Dendritic cell treated with granulocyte-macrophage colony-stimulating factor and Interleukin-4, amounts not matched to agents 40 ng/mL and 50 ng/mL, for 4 days (primary cell): Measurements from ENCODE around the gene IRF1.
A peak's percentile ranks its signal among the peaks of the same experiment; 100 is the strongest.

Source experiments
- H3K27ac Mint-ChIP-seq: one replicate; pipeline ENCODE4 v1.8.0; 2022; ENCODE audit warnings: mild to moderate bottlenecking, mixed read lengths
- H3K27me3 Mint-ChIP-seq: one replicate; pipeline ENCODE4 v1.8.0; 2022; ENCODE audit warnings: mild to moderate bottlenecking, mixed read lengths
- H3K36me3 Mint-ChIP-seq: one replicate; pipeline ENCODE4 v1.8.0; 2022; ENCODE audit warnings: low read depth, mixed read lengths
- H3K4me1 Mint-ChIP-seq: one replicate; pipeline ENCODE4 v1.8.0; 2022; ENCODE audit warnings: low read depth, mixed read lengths
- H3K4me3 Mint-ChIP-seq: one replicate; pipeline ENCODE4 v1.8.0; 2022; ENCODE audit warnings: mild to moderate bottlenecking, moderate library complexity, mixed read lengths
- H3K9me3 Mint-ChIP-seq: one replicate; pipeline ENCODE4 v1.8.0; 2022; ENCODE audit warnings: mixed read lengths
- intact Hi-C: fragments of 100-400 bp; cut with micrococcal nuclease; formaldehyde crosslinking; loops from one replicate; pipeline ENCODE4 v1.15.0; 2022

IRF1 gene

DNA sequence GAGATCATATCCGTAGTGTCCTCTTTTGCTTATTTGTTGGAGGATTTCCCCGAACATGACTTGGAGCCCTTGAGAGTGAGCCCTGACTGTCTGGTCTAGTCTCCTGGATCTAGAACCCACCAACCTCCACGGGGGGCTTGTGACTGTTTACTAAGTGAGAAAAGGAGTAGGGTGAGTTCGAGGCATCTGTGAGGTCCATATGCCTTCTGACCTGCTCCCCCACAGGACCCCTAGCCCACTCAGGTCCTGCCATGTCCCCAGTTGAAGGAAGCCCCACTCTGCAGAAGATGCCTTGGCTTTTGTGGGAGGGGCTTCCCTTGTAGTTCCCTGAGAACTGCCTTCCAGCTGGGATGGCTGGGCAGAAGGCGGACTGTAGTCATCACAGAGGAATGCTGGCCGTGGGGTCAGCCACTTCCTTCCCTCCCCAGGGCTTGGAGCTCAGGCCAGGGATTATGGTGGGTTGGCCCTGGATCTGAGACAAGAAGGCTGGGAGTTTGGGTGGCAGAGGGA lies 7.0 kb upstream of the IRF1 start:
- Mint-ChIP-seq H3K9me3 (no peaks in the 10 kb centered on the region), H3K36me3 (no peaks in the 10 kb centered on the region), H3K4me3 (peak overlapping the region; percentile 83), H3K4me1 (peaks cover 65% of the 10 kb centered on the region), H3K27me3 (no peaks in the 10 kb centered on the region), H3K27ac (peak overlapping the region; percentile 94)
- intact Hi-C loops, result loop anchor here (2.0 to 5.0 kb wide), 2 partner anchors 35 to 87 kb away; no protein-coding TSS in a partner anchor

DNA sequence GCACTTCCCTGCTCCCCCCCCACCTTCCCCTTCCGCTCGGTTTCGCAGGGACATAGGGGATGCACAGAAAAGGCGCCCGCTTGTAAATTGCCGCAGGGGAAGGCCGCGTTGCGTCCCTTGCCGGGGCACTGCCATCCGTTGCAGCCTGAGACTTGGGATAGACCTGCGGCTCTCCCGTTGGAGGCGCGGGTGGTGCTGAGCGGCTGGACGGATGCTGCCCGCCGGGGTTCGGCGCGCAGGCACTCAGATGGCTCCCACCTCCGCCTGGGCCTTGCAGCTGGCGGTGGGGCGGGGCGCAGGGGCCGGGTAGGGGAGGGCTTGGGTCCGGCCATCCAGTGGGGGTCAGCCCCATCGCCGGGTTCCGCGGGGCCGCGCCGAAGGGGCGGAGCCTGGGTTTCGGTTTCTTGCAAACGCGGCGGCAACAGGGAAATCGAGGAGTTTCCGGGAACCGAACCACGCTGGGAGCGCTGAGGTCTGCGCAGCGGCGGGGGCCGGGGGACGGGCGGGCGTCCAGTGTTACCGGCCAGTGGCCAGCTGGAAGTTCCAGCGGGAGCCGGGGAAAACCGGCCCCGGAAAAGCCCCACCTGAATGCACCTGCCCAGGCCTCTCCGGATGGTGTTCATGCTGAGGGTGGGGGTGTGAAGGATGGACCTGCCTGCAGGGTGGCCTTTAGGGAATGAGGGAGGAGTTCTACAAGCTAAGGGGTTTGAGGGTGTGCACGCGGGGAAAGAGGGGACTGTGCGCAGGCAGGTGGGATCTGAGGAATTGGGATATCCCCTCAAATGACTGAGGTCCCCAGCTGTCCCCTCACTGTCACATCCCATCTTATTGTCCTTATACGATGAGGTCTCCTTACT lies 6.3 kb upstream of the IRF1 start:
- peak overlapping the region; percentile 83 for H3K4me3 Mint-ChIP-seq
- peaks cover 71% of the 10 kb centered on the region for H3K4me1 Mint-ChIP-seq

DNA sequence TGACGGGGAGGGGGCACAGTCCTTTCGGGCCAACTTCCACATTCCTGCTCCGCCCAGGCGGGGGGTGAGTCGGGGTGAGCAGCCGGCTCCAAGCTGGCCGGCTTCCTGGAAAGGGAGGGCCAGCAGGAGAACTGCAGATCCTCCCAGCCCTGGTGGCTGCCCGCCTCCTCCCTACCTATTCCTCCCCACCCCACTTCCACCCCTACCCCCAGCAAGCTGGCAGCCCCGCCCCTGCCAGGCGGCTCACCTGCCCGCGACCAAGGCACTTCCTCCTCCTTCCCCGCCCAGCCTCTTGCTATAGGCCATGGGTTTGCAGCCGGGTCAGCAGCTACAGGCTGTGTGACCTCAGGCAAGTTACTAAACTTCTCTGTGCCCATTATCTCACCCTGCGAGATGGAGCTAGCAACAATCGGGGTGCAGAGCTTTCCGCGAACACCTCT lies 5.6 kb upstream of the IRF1 start:
- Mint-ChIP-seq H3K4me3 (peak overlapping the region; percentile 83), H3K27ac (peak overlapping the region; percentile 94), H3K4me1 (peaks cover 72% of the 10 kb centered on the region), H3K27me3 (no peaks in the 10 kb centered on the region), H3K36me3 (no peaks in the 10 kb centered on the region), H3K9me3 (no peaks in the 10 kb centered on the region)
- intact Hi-C loops, result loop anchor here (1.0 to 5.0 kb wide), 3 partner anchors 34 to 85 kb away; no protein-coding TSS in a partner anchor

More for the DNA sequence above, 6.3 kb upstream of the IRF1 start:
- intact Hi-C loops, result loop anchor here (1.0 to 5.0 kb wide), 3 partner anchors 35 to 86 kb away; no protein-coding TSS in a partner anchor
- H3K27ac Mint-ChIP-seq, result peak overlapping the region; percentile 94
- H3K36me3 Mint-ChIP-seq, result no peaks in the 10 kb centered on the region
- H3K9me3 Mint-ChIP-seq, result no peaks in the 10 kb centered on the region
- H3K27me3 Mint-ChIP-seq, result no peaks in the 10 kb centered on the region

DNA sequence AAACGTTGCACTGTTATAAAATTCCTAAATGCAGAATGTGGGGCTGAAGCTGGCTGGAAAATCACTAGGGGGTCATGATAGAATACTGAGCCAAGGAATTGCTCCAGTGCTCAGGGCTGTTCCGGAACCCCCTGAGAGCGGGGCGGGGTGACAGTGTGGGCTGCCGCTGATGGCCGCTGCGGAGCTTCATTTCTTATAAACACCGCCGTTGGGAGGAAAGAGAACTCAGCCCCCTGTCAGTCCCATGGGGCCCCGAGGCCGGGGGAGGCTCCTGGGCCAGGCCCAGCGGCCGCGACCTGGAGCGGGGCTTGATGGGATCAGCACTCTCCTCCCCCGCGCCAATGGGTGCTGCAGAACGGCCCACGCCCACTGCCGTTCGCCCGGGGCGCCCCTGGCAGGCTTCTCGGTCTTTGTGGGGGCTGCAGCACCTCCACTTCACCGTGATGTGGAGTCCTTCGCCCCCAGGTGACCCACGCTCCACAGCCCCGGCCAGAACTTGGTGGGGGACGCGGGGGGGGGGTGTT lies 5.2 kb upstream of the IRF1 start:
- Mint-ChIP-seq H3K4me3 (peak overlapping the region; percentile 83), H3K27me3 (no peaks in the 10 kb centered on the region), H3K4me1 (peaks cover 70% of the 10 kb centered on the region), H3K27ac (peak overlapping the region; percentile 94), H3K9me3 (no peaks in the 10 kb centered on the region), H3K36me3 (no peaks in the 10 kb centered on the region)
- intact Hi-C loops, result loop anchor here (1.0 to 5.0 kb wide), 3 partner anchors 33 to 85 kb away; no protein-coding TSS in a partner anchor

DNA sequence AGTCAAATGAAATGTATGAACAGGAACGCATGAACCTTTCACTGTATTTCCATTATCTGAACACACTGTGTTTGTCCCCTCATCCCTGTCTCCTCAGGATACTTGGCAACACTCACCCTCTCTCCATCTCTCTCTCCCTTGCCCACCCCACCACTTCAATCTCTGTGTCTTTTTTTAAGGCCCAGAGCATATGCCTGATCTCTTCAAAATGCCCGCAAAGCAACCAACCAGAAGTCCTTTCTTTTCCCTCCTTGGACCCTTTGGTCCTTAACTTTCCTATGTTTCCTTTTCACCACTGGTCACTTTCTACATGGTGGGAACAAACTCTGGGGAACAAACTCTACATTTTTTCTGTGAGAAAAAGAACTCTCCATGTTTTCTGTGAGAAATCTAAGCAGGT lies 3.2 kb upstream of the IRF1 start:
- peaks cover 17% of the 10 kb centered on the region for H3K36me3 Mint-ChIP-seq
- H3K4me1 Mint-ChIP-seq, result peaks cover 71% of the 10 kb centered on the region
- H3K9me3 Mint-ChIP-seq, result no peaks in the 10 kb centered on the region
- no peaks in the 10 kb centered on the region for H3K27me3 Mint-ChIP-seq
- H3K27ac Mint-ChIP-seq, result peak overlapping the region; percentile 94
- no peak overlapping the region for H3K4me3 Mint-ChIP-seq
- intact Hi-C loops, result no loop called here

- intact Hi-C loops, result no loop called here
- no peak overlapping the region for H3K4me3 Mint-ChIP-seq
Observed at GRCh38 chr5:132493241-132493640, 2.7 kb upstream of the IRF1 start.

DNA sequence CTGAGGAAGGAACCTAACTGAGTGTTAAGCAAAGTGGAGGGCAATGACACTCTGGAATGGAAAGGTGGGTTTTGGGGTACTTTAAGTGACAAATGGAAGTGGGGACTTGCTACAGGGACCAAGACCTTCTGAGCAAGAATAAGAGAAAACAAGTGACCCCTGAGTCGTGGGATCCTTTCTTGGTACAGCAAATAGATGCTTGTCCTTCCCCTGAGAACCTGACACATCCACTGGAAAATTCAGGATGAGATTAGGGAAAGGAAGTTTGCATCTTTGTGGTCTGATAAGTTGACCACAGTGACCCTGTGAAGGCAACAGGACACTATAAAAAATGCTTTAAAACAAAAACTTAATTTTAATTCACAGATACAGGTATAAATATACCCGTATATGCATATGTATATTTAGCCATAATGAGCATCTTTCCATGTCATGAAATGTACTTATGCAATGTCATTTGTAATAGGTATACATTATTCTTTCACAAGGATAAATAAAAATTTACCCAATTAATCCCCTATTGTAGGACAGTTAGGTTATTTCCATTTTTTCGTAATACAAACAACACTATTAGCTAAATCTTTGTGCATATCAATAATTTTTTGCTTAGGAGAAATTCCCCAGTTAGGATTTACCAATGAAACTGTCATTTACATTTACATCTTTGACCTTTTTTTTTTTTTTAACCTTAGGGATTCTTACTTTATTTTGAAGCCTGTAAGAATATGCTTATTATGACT lies 2.0 kb upstream of the IRF1 start:
- H3K27ac Mint-ChIP-seq, result peak overlapping the region; percentile 97
- intact Hi-C loops, result no loop called here
- peaks cover 30% of the 10 kb centered on the region for H3K36me3 Mint-ChIP-seq
- no peak overlapping the region for H3K4me3 Mint-ChIP-seq
- peaks cover 73% of the 10 kb centered on the region for H3K4me1 Mint-ChIP-seq
- H3K27me3 Mint-ChIP-seq, result no peaks in the 10 kb centered on the region
- H3K9me3 Mint-ChIP-seq, result no peaks in the 10 kb centered on the region

More at GRCh38 chr5:132493241-132493640, 2.7 kb upstream of the IRF1 start:
- H3K27me3 Mint-ChIP-seq, result no peaks in the 10 kb centered on the region
- H3K9me3 Mint-ChIP-seq, result no peaks in the 10 kb centered on the region
- peak overlapping the region; percentile 94 for H3K27ac Mint-ChIP-seq
- H3K4me1 Mint-ChIP-seq, result peaks cover 70% of the 10 kb centered on the region
- H3K36me3 Mint-ChIP-seq, result peaks cover 23% of the 10 kb centered on the region

GRCh38 chr5:132491368-132492364 lies 1.1 kb upstream of the IRF1 start:
- Mint-ChIP-seq H3K4me1 (peaks cover 74% of the 10 kb centered on the region), H3K27ac (peak overlapping the region; percentile 97), H3K9me3 (no peaks in the 10 kb centered on the region), H3K4me3 (peak overlapping the region; percentile 83), H3K27me3 (no peaks in the 10 kb centered on the region), H3K36me3 (peaks cover 39% of the 10 kb centered on the region)
- intact Hi-C loops, result no loop called here

DNA sequence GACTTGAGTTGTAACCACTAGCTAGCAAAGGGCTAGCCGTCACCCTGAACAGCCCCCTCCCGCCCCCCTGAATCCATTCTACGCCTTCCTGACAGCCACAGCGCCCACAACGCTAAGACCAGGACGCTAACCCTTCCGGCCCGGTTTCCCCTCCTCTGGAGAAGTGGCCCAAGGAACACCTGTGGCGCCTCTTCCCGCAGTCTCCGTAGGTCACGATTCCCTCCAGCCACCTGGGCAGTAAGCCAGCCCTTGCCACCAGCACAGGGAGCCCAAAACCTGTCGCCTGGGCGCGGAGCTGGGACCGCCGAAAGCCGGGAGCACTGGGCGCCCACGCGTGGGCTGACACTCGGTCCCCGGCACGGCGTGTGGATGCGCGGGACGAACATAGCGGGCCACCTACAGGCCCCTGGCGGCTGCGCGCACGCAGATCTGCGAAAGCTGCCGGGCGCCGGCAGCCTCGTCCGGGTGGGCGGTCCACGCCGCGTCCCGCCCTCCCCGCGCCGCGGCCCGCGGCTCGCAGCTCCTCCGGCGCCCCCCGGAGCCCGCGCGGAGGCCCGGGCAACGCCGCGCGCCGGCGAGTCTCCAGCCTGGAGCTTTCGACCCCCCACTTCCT lies 596 bp downstream of the IRF1 start:
- Mint-ChIP-seq H3K9me3 (no peaks in the 10 kb centered on the region), H3K4me1 (peaks cover 81% of the 10 kb centered on the region), H3K36me3 (peaks cover 56% of the 10 kb centered on the region), H3K27me3 (no peaks in the 10 kb centered on the region), H3K27ac (peak overlapping the region; percentile 97), H3K4me3 (peak overlapping the region; percentile 96)
- intact Hi-C loops, result no loop called here

GRCh38 chr5:132489051-132489770 lies 1.4 kb downstream of the IRF1 start:
- peak overlapping the region; percentile 97 for H3K27ac Mint-ChIP-seq
- H3K4me1 Mint-ChIP-seq, result peaks cover 79% of the 10 kb centered on the region
- no peaks in the 10 kb centered on the region for H3K27me3 Mint-ChIP-seq
- H3K4me3 Mint-ChIP-seq, result peak overlapping the region; percentile 96
- H3K36me3 Mint-ChIP-seq, result peaks cover 63% of the 10 kb centered on the region
- intact Hi-C loops, result no loop called here
- H3K9me3 Mint-ChIP-seq, result no peaks in the 10 kb centered on the region

- Mint-ChIP-seq H3K4me1 (peaks cover 78% of the 10 kb centered on the region), H3K27ac (no peak overlapping the region), H3K36me3 (peaks cover 69% of the 10 kb centered on the region), H3K4me3 (peak overlapping the region; percentile 96), H3K9me3 (no peaks in the 10 kb centered on the region), H3K27me3 (no peaks in the 10 kb centered on the region)
- intact Hi-C loops, result no loop called here
Observed at GRCh38 chr5:132488590-132488989, 2.0 kb downstream of the IRF1 start.
